ENCODE measurements around the gene ACTR6.

Gene ACTR6

GRCh38 chr12:100207311-100207710 is 6.7 kb downstream of the ACTR6 start:
- no peak overlapping the region for H3K4me3 ChIP-seq
- H3K9me3 ChIP-seq: no peaks in the 10 kb centered on the region
- no peak for TF ChIP-seq CTCF (IDR thresholded peaks at IDR 0.05)
- H3K27ac ChIP-seq: no peak overlapping the region
- intact Hi-C loops (cut with DNase I; ENCODE audit: low total_unique reads): no loop called here
- peak in 1 of 2 donors; percentile 7 for DNase-seq
- H3K27me3 ChIP-seq: no peaks in the 10 kb centered on the region
- peaks cover 47 to 63% (median 62%) of the 10 kb centered on the region in 3 donors for H3K36me3 ChIP-seq
- H3K4me1 ChIP-seq: peaks cover 0 to 21% (median 6%) of the 10 kb centered on the region in 4 donors

- H3K36me3 ChIP-seq: peaks cover 62 to 78% (median 72%) of the 10 kb centered on the region in 3 donors
- H3K9me3 ChIP-seq: no peaks in the 10 kb centered on the region
- H3K27ac ChIP-seq: no peak overlapping the region
- peak in 1 of 2 donors; percentile 15 for DNase-seq
- TF ChIP-seq CTCF (IDR thresholded peaks at IDR 0.05): no peak
- intact Hi-C loops (cut with DNase I; ENCODE audit: low total_unique reads): no loop called here
- H3K4me3 ChIP-seq: no peak overlapping the region
- H3K27me3 ChIP-seq: no peaks in the 10 kb centered on the region
- peaks cover 0 to 7% (median 2%) of the 10 kb centered on the region in 4 donors for H3K4me1 ChIP-seq
Observed at GRCh38 chr12:100208834-100209233, 8.2 kb downstream of the ACTR6 start.

GRCh38 chr12:100211698-100212097 is 11.1 kb downstream of the ACTR6 start:
- Histone ChIP-seq H3K27me3 (no peaks in the 10 kb centered on the region), H3K4me3 (no peak overlapping the region), H3K27ac (no peak overlapping the region), H3K9me3 (no peaks in the 10 kb centered on the region), H3K36me3 (peaks cover 64 to 70% (median 70%) of the 10 kb centered on the region in 3 donors), H3K4me1 (no peaks in the 10 kb centered on the region)
- no peak for TF ChIP-seq CTCF (IDR thresholded peaks at IDR 0.05)
- intact Hi-C loops (cut with DNase I; ENCODE audit: low total_unique reads): no loop called here
- no peak for DNase-seq

GRCh38 chr12:100213016-100213891 is 12.6 kb downstream of the ACTR6 start:
- DNase-seq: peak in 1 of 2 donors; percentile 3
- no peak overlapping the region for H3K4me3 ChIP-seq
- no peaks in the 10 kb centered on the region for H3K27me3 ChIP-seq
- TF ChIP-seq CTCF (IDR thresholded peaks at IDR 0.05): no peak
- no peaks in the 10 kb centered on the region for H3K9me3 ChIP-seq
- peaks cover 55 to 70% (median 65%) of the 10 kb centered on the region in 3 donors for H3K36me3 ChIP-seq
- intact Hi-C loops (cut with DNase I; ENCODE audit: low total_unique reads): no loop called here
- H3K4me1 ChIP-seq: no peaks in the 10 kb centered on the region
- no peak overlapping the region for H3K27ac ChIP-seq

GRCh38 chr12:100214518-100214917 is 13.9 kb downstream of the ACTR6 start:
- Histone ChIP-seq H3K4me1 (no peaks in the 10 kb centered on the region), H3K9me3 (no peaks in the 10 kb centered on the region), H3K27me3 (no peaks in the 10 kb centered on the region), H3K4me3 (no peak overlapping the region), H3K27ac (no peak overlapping the region), H3K36me3 (peaks cover 47 to 70% (median 65%) of the 10 kb centered on the region in 3 donors)
- TF ChIP-seq CTCF (IDR thresholded peaks at IDR 0.05): no peak
- intact Hi-C loops (cut with DNase I; ENCODE audit: low total_unique reads): no loop called here
- DNase-seq: no peak

Data from tibial artery (tissue), 4 donors.